Stimulated activated CD4-positive, alpha-beta T cell treated with anti-CD3 and anti-CD28 coated beads, Interleukin-2, amount 100 ng/mL, for 24 hours (primary cell): ENCODE measurements around the gene SLC4A5.
A peak's percentile ranks its signal among the peaks of the same experiment; 100 is the strongest.
"Not testable (repeated sequence)": the region's sequence is repeated elsewhere in the genome, so short reads cannot be mapped to it uniquely, and the experiment has no call there.

Source experiments
- DNase-seq, 2 donors: peaks; one replicate each; pipeline ENCODE4 v3.0.0-alpha.2; 2020

The SLC4A5 gene

DNA sequence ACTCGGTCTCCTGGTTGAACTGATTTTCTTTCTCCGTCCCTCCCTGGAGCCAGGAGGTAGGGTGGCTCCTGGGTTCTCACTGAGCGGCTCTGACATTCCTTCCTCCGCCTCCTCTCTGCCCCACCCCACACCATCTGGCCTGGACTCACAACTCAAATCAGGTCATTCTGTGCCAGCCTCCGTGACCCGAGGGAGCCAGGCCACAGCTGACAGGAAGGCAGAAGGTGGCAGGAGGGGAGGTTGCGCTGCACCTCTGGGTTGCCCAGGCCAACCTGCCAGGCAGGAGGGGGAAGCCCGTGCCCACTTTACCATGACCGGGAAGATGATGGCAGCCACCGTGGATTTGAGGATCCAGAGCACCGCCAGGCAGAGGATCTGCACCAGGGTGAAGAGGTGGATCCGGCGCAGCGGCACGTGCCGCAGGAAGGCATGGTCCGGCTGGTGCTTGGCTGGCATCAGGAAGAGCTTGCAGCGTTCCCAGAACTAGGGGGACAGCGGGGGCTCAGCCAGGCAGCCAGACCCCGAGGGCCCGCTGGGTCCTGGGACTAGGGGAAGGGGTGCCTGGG, 116.5 kb downstream of the SLC4A5 start:
- no peak for DNase-seq

GRCh38 chr2:74225698-74226459, 117.3 kb downstream of the SLC4A5 start:
- DNase-seq = no peak

DNA sequence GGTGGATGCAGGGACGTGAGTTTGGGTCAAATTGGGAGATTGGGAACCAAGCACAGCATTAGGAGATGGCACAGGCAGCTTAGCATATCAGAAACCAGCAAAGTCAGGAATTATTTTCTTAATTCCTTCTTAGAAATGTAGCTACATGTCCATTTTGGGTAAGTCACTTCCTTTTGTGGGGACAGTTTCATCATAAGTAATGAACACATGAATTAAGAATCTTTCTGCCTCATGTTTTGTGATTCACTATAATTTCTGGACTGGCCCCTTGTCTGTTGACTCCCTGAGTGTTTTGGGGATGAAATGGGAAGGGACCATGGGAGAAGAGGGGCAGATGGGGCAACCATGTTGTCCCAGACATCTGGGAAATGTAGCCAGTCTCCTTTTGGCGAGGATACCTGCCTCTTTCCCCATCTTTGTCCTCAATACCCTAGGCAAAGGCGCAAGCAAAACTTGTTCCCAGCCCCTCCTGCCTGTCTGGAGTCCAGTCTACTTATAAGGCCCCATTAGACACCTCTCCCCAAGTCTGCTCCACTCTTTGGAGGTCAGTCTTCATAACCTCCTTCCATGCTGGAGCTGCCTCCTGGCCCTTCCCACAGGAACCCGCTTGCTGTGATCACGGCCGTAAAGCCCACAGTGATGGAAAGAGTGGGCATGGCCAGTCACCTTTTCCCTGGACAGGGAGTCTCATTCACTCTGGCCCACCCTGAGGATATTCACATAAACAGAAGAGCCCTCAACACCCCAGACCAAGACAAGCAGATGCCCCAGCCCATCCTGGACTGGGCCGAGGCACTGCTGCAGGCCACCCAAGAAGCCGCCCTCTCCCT, 119.1 kb downstream of the SLC4A5 start:
- no peak for DNase-seq

GRCh38 chr2:74222300-74222650, 120.9 kb downstream of the SLC4A5 start:
- no peak for DNase-seq

DNA sequence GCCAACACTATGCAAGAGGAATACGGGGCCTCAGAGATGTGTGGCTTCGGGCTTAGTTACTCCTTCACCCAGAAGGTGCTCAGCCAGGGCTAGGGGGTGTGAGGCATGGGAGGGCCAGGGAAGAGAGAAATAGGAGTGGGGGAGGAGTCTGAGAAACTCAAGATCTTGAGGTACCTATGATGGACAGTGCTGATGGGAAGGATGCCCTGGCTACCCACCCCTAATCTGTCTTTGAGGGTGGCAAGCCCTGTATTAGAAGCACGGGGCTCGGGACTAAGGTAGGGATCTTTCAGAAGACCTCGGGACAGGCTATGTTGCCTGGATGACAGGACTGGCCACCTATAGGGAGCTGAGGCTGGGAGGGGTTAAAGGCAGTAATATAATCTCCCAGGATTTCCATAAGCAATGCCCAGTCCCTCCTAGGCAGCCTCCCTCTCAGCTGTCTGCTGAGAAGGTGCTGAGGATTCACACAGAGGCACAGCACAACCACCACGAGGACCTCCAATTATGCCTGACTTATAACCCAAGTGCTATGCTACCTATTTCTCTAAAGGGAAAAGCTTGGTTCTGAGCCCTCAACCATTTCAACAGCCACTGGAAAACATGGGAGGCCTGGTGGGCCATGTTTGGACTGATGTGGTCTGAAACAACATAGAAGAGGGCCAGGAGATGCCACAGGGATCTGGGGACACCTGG, 121.5 kb downstream of the SLC4A5 start:
- no peak for DNase-seq

- DNase-seq = no peak
These were observed 122.1 kb downstream of the SLC4A5 start for GRCh38 chr2:74221091-74221490.

DNA sequence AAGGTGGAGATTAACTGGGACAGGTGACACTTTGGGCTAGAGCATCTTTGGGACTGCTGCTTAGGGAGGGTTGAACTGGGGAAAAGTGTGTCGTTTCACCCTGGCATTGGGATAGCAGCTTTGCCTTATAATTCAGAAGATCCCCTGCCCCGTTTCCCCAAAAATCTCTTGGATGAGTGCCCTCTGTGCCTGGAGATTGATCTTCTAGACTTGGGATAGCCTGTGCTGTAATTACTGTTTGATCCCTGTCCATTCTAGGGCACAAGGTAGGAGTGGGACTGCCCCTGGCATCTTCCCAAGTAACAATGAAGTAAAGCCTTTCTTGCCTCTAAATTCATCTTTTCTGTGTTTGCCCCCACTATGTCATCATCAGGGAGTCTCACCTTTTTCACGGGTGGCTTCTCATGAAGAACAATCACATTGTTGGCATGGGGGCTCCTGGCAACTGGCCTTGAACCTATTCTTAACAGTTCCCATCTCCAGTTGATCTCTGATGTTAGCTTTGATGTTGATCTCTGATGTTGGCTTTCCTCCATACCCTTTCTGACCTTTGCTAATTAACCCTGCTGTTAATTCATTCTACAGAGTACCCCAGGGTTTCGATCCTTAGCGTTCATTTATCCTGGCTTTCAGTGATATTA, 123.2 kb downstream of the SLC4A5 start:
- DNase-seq = no peak

DNA sequence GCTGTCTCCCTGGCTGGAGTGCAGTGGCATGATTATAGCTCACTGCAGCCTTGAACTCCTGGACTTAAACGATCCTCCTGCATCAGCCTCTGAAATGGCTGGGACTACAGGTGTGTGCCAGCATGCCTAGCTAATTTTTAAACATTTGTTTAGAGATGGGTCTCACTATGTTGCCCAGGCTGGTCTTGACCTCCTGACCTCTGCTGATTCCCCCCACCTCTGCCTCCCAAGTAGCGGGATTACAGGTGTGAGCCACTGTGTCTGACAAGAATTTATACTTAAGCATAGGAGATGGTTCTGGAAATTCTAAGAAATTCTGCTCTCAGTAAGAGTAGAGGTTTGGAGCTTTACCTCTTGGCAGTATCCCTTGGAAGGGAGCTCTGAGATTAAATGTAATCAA, 126.6 kb downstream of the SLC4A5 start:
- no peak for DNase-seq

DNA sequence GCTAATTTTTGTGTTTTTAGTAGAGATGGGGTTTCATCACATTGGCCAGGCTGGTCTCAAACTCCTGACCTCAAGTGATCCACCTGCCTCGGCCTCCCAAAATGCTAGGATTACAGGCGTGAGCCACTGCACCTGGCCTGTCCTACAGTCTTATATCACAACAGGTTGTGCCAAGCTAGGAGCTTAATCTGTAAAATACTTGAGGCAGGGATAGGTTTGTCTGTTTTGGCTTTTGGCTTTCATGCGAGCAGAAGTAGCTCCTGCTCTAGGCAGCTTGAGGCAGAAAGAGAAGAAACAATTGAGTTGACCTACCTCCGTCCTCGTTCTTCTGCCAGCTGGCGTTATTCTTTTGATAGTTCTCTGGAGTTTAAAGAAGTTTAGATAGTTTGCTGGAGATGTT, 127.4 kb downstream of the SLC4A5 start:
- DNase-seq = not testable (repeated sequence)

- DNase-seq = no peak
These were observed 130.4 kb downstream of the SLC4A5 start for GRCh38 chr2:74212702-74213410.

DNA sequence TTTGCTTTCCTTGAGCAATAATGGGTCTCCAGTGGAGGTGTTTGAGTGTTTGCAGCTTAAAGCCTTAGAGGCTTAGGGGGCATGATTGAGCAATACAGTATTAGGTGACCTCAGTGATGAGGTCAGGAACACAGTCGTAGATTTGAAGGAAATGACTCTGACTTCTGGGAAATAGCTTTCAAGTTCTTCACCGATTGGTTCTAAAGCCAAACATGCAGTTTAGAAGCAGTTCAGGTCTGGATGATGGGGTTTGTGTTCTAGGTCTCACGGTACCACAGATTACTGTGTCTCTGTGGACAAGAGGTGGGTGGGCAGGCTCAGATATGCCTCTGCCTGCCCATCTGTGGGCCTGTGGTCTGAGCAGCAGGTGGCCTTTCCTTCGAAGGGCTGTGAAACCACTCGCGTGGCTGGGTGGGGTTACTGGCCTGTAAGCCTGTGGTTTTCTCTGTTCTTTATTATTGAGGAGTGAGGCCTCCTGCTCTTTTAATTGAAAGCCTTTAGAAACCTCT, 137.0 kb downstream of the SLC4A5 start:
- peak in 1 of 2 donors; percentile 31 for DNase-seq

DNA sequence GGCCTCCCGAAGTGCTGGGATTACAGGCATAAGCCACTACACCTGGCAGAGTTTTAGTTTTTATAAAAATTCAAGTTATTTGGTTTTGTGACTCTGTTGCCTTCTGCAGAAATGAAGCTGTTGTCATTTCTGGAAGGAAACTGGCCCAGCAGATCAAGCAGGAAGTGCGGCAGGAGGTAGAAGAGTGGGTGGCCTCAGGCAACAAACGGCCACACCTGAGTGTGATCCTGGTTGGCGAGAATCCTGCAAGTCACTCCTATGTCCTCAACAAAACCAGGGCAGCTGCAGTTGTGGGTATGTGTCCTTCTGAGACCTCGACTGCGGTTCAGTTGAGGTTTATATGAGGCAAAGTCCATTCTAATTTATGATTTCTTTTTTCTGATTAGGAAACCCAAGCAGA, 137.6 kb downstream of the SLC4A5 start:
- no peak for DNase-seq

- DNase-seq = no peak
These were observed 138.1 kb downstream of the SLC4A5 start for GRCh38 chr2:74205113-74205512.

DNA sequence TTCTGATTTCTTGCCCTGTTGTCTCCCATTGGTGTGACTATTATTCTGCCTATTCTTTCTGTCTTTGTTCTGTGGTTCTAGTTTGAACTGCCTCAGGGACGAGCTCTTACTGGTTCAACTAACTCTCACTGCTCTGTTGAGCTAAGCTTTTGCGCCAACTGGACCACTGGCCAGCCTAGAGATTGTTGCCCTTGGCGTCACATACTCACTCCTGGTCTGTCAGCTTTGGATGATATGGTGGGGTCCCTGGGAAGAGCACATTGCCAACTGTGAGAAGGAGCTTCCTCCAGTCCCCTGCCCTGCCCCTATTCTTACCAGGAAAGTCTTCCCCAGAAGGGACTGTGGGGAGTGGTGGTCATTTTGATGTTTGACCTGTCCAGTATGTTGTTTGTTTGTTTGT, 138.8 kb downstream of the SLC4A5 start:
- no peak for DNase-seq

DNA sequence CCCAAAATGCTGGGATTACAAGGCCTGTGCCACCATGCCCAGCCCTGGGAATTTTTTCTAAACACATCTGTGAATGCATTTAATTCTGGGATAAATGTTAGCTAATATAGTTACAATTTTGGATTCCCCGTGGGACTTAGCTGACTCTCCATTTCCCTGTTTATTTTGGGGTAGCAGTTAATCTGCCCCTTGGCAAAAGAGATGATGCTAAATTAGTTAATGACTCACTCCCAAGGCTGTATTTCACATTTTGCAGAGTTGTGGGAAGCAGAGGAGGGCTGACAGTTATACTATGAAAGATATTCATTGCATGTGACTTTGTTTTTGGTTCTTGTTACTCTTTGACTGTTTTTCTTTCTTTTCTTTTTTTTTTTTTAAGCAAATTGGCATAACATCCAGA, 141.6 kb downstream of the SLC4A5 start:
- DNase-seq = no peak

- no peak for DNase-seq
These were observed 142.0 kb downstream of the SLC4A5 start for GRCh38 chr2:74201196-74201595.

DNA sequence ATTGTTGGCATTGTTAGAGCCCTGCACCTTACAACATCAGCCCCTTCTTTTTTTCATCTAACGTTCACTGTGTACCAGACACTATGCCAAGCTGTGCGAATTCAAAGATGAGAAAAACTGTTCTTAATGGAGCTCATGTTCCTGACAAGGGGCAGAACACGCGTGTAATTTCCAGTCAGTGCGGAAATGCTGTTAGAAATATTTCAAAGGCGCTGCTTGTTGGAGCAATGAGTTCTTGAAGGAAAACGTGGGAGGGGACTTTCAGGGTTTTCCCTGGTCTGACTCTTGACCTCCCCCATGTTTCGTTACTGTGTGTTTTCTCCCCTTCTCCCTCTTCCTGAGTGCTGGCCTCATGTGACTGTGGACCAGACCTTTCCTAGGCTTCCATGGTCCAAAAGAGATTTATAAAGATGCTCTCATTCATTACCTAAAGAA, 143.3 kb downstream of the SLC4A5 start:
- peak in 1 of 2 donors; percentile 46 for DNase-seq

- DNase-seq = peak in 1 of 2 donors; percentile 27
These were observed 143.9 kb downstream of the SLC4A5 start for GRCh38 chr2:74199275-74199701.

GRCh38 chr2:74198461-74199274, 144.5 kb downstream of the SLC4A5 start, which contains the start of gene MTHFD2:
Gene MTHFD2, plus strand, starts transcription at chr2:74198615. Its CDS starts 27 bp downstream, at chr2:74198642.
- peak; percentile 93 for DNase-seq

DNA sequence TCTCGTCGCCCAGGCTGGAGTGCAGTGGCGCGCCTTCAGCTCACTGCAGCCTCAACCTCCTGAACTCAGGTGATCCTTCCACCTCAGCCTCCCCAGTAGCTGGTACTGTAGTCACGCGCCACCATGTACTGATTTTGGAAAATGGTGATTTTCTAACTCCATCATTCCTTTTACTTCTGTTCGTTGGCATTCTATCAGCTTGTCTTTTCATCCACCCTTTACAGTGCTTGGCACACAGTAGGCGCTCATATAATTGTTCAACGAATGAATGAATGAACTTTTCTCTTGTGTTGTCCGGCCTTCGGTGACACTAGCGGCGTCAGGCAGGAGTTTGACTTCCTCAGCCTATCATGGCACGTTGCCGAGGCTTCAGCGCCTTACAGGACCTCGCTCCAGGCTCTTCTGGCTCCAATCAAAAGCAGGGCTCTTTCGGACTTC, 145.2 kb downstream of the SLC4A5 start:
- DNase-seq = no peak

GRCh38 chr2:74197049-74197448, 146.2 kb downstream of the SLC4A5 start:
- no peak for DNase-seq
